ENCODE measurements around the gene TNN.

The TNN gene

DNA sequence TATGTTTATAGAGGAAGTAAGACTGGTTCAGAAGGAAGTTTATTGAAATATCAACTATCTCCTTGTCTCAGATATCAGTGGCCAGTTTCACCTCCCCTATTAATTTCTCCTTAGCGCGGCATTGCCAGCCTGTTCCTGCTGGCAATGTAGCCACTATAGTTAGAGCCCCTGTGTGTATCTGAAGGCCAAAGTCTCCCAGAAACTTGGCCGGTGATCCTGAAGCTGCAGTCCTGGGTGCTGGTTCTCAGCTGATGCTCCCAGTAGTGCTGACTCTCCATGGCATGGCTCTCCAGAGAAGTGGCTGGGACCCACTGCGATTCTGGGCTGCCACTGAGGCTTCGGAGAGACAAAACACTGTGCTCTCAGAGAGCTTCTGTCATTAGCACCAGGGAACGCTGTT lies 59.9 kb downstream of the TNN start:
- H3K9ac ChIP-seq (ENCODE audit: low read depth in 1 of 2, low read length in 2 of 2) = no peak overlapping the region
- H3K9me3 ChIP-seq (ENCODE audit: control insufficient read depth in 2 of 2, low read length in 2 of 2) = no peaks in the 10 kb centered on the region
- peaks cover 2 to 4% of the 10 kb centered on the region in 2 donors for H3K4me1 ChIP-seq (ENCODE audit: control insufficient read depth in 2 of 2, insufficient read depth in 2 of 2, low read length in 2 of 2)
- H3K27ac ChIP-seq (ENCODE audit: low read depth in 2 of 2, low read length in 2 of 2) = no peak overlapping the region
- H3K36me3 ChIP-seq (ENCODE audit: control insufficient read depth in 2 of 2, insufficient read depth in 2 of 2, low read length in 2 of 2) = no peaks in the 10 kb centered on the region
- no peak overlapping the region for H3K4me3 ChIP-seq (ENCODE audit: low read length in 2 of 2)
- H3K27me3 ChIP-seq (ENCODE audit: control insufficient read depth in 2 of 2, insufficient read depth in 2 of 2, low read length in 2 of 2) = no peaks in the 10 kb centered on the region

DNA sequence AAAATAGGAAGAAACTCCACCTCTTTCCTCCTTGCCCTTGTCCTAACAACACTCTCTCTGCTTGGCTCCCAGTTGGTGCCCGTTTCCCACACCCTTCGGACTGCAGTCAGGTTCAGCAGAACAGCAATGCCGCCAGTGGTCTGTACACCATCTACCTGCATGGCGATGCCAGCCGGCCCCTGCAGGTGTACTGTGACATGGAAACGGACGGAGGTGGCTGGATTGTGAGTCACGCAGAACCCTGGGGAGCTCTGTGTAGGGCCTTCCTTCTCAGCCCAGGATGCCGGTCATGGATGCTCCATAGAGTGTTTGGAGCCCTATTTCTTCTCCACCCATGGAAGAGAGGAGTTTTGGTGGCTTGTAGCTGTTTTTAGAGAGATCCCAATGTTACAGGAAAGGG lies 60.9 kb downstream of the TNN start:
- Histone ChIP-seq H3K9ac (ENCODE audit: low read depth in 1 of 2, low read length in 2 of 2) (no peak overlapping the region), H3K27me3 (ENCODE audit: control insufficient read depth in 2 of 2, insufficient read depth in 2 of 2, low read length in 2 of 2) (no peaks in the 10 kb centered on the region), H3K4me1 (ENCODE audit: control insufficient read depth in 2 of 2, insufficient read depth in 2 of 2, low read length in 2 of 2) (peaks cover 2 to 4% of the 10 kb centered on the region in 2 donors), H3K27ac (ENCODE audit: low read depth in 2 of 2, low read length in 2 of 2) (no peak overlapping the region), H3K4me3 (ENCODE audit: low read length in 2 of 2) (no peak overlapping the region), H3K9me3 (ENCODE audit: control insufficient read depth in 2 of 2, low read length in 2 of 2) (no peaks in the 10 kb centered on the region), H3K36me3 (ENCODE audit: control insufficient read depth in 2 of 2, insufficient read depth in 2 of 2, low read length in 2 of 2) (no peaks in the 10 kb centered on the region)

DNA sequence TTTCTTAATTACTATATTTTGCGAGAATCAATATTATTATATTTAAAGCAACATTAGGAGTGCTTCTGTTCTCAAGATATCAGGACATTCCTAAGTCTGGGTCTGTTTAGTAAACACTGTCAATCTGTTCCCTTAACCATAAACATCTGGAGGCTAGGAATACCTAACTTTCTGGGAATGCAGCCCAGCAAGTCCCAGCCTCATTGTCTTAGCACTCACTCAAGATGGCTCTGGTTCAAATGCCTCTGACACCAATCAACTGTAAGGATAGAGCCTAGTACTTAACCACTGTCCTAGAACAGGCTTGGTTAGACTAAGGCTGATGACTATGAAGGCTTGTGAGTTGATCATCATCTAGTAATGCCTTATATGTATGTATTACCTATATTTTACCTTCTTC lies 61.5 kb downstream of the TNN start:
- no peaks in the 10 kb centered on the region for H3K36me3 ChIP-seq (ENCODE audit: control insufficient read depth in 2 of 2, insufficient read depth in 2 of 2, low read length in 2 of 2)
- H3K4me3 ChIP-seq (ENCODE audit: low read length in 2 of 2) = no peak overlapping the region
- peak overlapping the region; percentile 53 to 65 for H3K27ac ChIP-seq (ENCODE audit: low read depth in 2 of 2, low read length in 2 of 2)
- H3K9ac ChIP-seq (ENCODE audit: low read depth in 1 of 2, low read length in 2 of 2) = no peak overlapping the region
- peaks cover 2 to 4% of the 10 kb centered on the region in 2 donors for H3K4me1 ChIP-seq (ENCODE audit: control insufficient read depth in 2 of 2, insufficient read depth in 2 of 2, low read length in 2 of 2)
- H3K27me3 ChIP-seq (ENCODE audit: control insufficient read depth in 2 of 2, insufficient read depth in 2 of 2, low read length in 2 of 2) = no peaks in the 10 kb centered on the region
- H3K9me3 ChIP-seq (ENCODE audit: control insufficient read depth in 2 of 2, low read length in 2 of 2) = no peaks in the 10 kb centered on the region

DNA sequence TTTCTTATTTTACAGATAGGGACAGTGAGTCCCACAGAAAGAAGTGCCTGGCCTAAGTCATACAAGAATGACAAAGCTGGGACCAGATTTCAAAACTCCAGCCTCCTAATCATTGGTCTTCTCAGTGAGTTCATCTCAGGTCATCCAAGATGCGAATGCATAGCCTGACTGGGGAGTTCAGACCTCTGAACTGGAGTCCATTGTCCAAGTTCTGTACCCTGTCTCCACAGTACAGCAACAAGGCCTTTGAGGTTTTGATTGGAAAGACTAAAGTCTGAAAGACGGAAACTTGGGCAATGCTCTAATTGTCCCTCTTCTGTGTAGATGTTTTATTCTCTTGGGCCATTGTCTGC lies 62.0 kb downstream of the TNN start:
- no peak overlapping the region for H3K9ac ChIP-seq (ENCODE audit: low read depth in 1 of 2, low read length in 2 of 2)
- peak overlapping the region; percentile 53 to 65 for H3K27ac ChIP-seq (ENCODE audit: low read depth in 2 of 2, low read length in 2 of 2)
- H3K27me3 ChIP-seq (ENCODE audit: control insufficient read depth in 2 of 2, insufficient read depth in 2 of 2, low read length in 2 of 2) = no peaks in the 10 kb centered on the region
- H3K4me1 ChIP-seq (ENCODE audit: control insufficient read depth in 2 of 2, insufficient read depth in 2 of 2, low read length in 2 of 2) = peaks cover 2 to 4% of the 10 kb centered on the region in 2 donors
- no peak overlapping the region for H3K4me3 ChIP-seq (ENCODE audit: low read length in 2 of 2)
- no peaks in the 10 kb centered on the region for H3K9me3 ChIP-seq (ENCODE audit: control insufficient read depth in 2 of 2, low read length in 2 of 2)
- no peaks in the 10 kb centered on the region for H3K36me3 ChIP-seq (ENCODE audit: control insufficient read depth in 2 of 2, insufficient read depth in 2 of 2, low read length in 2 of 2)

DNA sequence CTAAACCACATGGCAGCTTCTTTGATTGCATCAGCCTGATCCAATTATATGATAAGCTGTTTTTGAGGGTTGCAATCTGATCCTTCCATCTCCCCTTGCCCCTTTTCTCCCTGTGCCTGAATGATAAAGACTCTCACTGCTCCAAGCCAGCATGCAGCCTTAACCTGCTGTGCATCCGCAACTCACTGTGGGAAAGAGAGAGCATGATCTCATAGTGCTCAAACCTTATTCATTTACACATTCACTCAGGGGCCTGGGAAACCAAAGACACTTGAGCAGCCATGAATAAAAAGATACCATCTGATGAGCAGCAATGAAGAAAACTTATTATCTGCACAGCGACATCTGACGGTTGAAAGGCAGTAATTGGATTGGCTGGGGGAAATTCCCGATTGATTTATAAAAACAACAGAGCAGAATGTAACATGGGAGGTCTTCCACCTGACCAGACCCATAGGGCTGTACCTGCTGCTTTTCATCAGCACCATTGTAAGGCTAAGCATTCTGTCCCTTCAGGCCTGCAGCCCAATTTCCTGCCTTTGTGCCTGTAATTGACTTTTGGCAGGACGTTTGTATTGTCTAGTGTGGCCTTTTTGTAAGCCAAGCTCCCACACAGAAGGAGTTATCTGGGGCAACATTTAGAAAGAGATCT lies 62.5 kb downstream of the TNN start:
- Histone ChIP-seq H3K4me3 (ENCODE audit: low read length in 2 of 2) (peak overlapping the region in 1 of 2 donors; percentile 6), H3K27ac (ENCODE audit: low read depth in 2 of 2, low read length in 2 of 2) (peak overlapping the region; percentile 53 to 65), H3K27me3 (ENCODE audit: control insufficient read depth in 2 of 2, insufficient read depth in 2 of 2, low read length in 2 of 2) (no peaks in the 10 kb centered on the region), H3K4me1 (ENCODE audit: control insufficient read depth in 2 of 2, insufficient read depth in 2 of 2, low read length in 2 of 2) (peaks cover 2 to 4% of the 10 kb centered on the region in 2 donors), H3K9ac (ENCODE audit: low read depth in 1 of 2, low read length in 2 of 2) (no peak overlapping the region), H3K36me3 (ENCODE audit: control insufficient read depth in 2 of 2, insufficient read depth in 2 of 2, low read length in 2 of 2) (no peaks in the 10 kb centered on the region), H3K9me3 (ENCODE audit: control insufficient read depth in 2 of 2, low read length in 2 of 2) (no peaks in the 10 kb centered on the region)

GRCh38 chr1:175130649-175131045 lies 63.0 kb downstream of the TNN start:
- H3K9ac ChIP-seq (ENCODE audit: low read depth in 1 of 2, low read length in 2 of 2) = no peak overlapping the region
- no peaks in the 10 kb centered on the region for H3K9me3 ChIP-seq (ENCODE audit: control insufficient read depth in 2 of 2, low read length in 2 of 2)
- no peaks in the 10 kb centered on the region for H3K36me3 ChIP-seq (ENCODE audit: control insufficient read depth in 2 of 2, insufficient read depth in 2 of 2, low read length in 2 of 2)
- H3K27me3 ChIP-seq (ENCODE audit: control insufficient read depth in 2 of 2, insufficient read depth in 2 of 2, low read length in 2 of 2) = no peaks in the 10 kb centered on the region
- H3K27ac ChIP-seq (ENCODE audit: low read depth in 2 of 2, low read length in 2 of 2) = peak overlapping the region; percentile 32 to 50
- no peak overlapping the region for H3K4me3 ChIP-seq (ENCODE audit: low read length in 2 of 2)
- H3K4me1 ChIP-seq (ENCODE audit: control insufficient read depth in 2 of 2, insufficient read depth in 2 of 2, low read length in 2 of 2) = peaks cover 2 to 4% of the 10 kb centered on the region in 2 donors

DNA sequence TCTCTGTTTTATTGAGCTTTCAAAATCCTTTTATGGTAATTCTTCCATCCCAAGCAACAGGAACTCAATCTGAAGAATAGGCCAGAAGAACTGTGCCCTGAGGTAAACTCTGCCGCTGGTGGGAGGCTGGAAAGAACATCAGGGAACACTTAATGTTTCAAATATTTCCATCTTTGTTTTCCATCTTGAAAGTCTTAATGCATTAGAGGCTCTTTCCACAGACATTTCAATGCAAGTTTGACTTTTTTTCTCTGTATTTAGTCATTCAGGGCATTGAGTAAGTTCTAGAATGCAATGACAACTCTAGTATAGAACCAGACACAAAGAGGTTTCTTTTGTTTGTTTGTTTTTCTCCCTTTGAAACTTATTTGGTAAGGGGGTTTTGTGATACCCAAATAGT lies 63.5 kb downstream of the TNN start:
- peaks cover 2 to 4% of the 10 kb centered on the region in 2 donors for H3K4me1 ChIP-seq (ENCODE audit: control insufficient read depth in 2 of 2, insufficient read depth in 2 of 2, low read length in 2 of 2)
- no peak overlapping the region for H3K9ac ChIP-seq (ENCODE audit: low read depth in 1 of 2, low read length in 2 of 2)
- peak overlapping the region in 1 of 2 donors; percentile 50 for H3K27ac ChIP-seq (ENCODE audit: low read depth in 2 of 2, low read length in 2 of 2)
- H3K9me3 ChIP-seq (ENCODE audit: control insufficient read depth in 2 of 2, low read length in 2 of 2) = no peaks in the 10 kb centered on the region
- H3K36me3 ChIP-seq (ENCODE audit: control insufficient read depth in 2 of 2, insufficient read depth in 2 of 2, low read length in 2 of 2) = no peaks in the 10 kb centered on the region
- no peaks in the 10 kb centered on the region for H3K27me3 ChIP-seq (ENCODE audit: control insufficient read depth in 2 of 2, insufficient read depth in 2 of 2, low read length in 2 of 2)
- no peak overlapping the region for H3K4me3 ChIP-seq (ENCODE audit: low read length in 2 of 2)

- H3K27ac ChIP-seq (ENCODE audit: low read depth in 2 of 2, low read length in 2 of 2) = peak overlapping the region; percentile 9 to 55
- no peak overlapping the region for H3K4me3 ChIP-seq (ENCODE audit: low read length in 2 of 2)
- H3K9ac ChIP-seq (ENCODE audit: low read depth in 1 of 2, low read length in 2 of 2) = no peak overlapping the region
- H3K4me1 ChIP-seq (ENCODE audit: control insufficient read depth in 2 of 2, insufficient read depth in 2 of 2, low read length in 2 of 2) = peaks cover 2 to 4% of the 10 kb centered on the region in 2 donors
- H3K36me3 ChIP-seq (ENCODE audit: control insufficient read depth in 2 of 2, insufficient read depth in 2 of 2, low read length in 2 of 2) = no peaks in the 10 kb centered on the region
- H3K27me3 ChIP-seq (ENCODE audit: control insufficient read depth in 2 of 2, insufficient read depth in 2 of 2, low read length in 2 of 2) = no peaks in the 10 kb centered on the region
- H3K9me3 ChIP-seq (ENCODE audit: control insufficient read depth in 2 of 2, low read length in 2 of 2) = no peaks in the 10 kb centered on the region
Observed at GRCh38 chr1:175132436-175132835, 64.8 kb downstream of the TNN start.

GRCh38 chr1:175133673-175134435 lies 66.2 kb downstream of the TNN start:
- H3K27me3 ChIP-seq (ENCODE audit: control insufficient read depth in 2 of 2, insufficient read depth in 2 of 2, low read length in 2 of 2) = no peaks in the 10 kb centered on the region
- no peak overlapping the region for H3K9ac ChIP-seq (ENCODE audit: low read depth in 1 of 2, low read length in 2 of 2)
- no peak overlapping the region for H3K4me3 ChIP-seq (ENCODE audit: low read length in 2 of 2)
- H3K9me3 ChIP-seq (ENCODE audit: control insufficient read depth in 2 of 2, low read length in 2 of 2) = no peaks in the 10 kb centered on the region
- H3K36me3 ChIP-seq (ENCODE audit: control insufficient read depth in 2 of 2, insufficient read depth in 2 of 2, low read length in 2 of 2) = no peaks in the 10 kb centered on the region
- H3K4me1 ChIP-seq (ENCODE audit: control insufficient read depth in 2 of 2, insufficient read depth in 2 of 2, low read length in 2 of 2) = peaks cover 2 to 4% of the 10 kb centered on the region in 2 donors
- no peak overlapping the region for H3K27ac ChIP-seq (ENCODE audit: low read depth in 2 of 2, low read length in 2 of 2)

- Histone ChIP-seq H3K9me3 (ENCODE audit: control insufficient read depth in 2 of 2, low read length in 2 of 2) (no peaks in the 10 kb centered on the region), H3K27me3 (ENCODE audit: control insufficient read depth in 2 of 2, insufficient read depth in 2 of 2, low read length in 2 of 2) (no peaks in the 10 kb centered on the region), H3K4me1 (ENCODE audit: control insufficient read depth in 2 of 2, insufficient read depth in 2 of 2, low read length in 2 of 2) (peaks cover 2 to 4% of the 10 kb centered on the region in 2 donors), H3K27ac (ENCODE audit: low read depth in 2 of 2, low read length in 2 of 2) (no peak overlapping the region), H3K36me3 (ENCODE audit: control insufficient read depth in 2 of 2, insufficient read depth in 2 of 2, low read length in 2 of 2) (no peaks in the 10 kb centered on the region), H3K4me3 (ENCODE audit: low read length in 2 of 2) (no peak overlapping the region), H3K9ac (ENCODE audit: low read depth in 1 of 2, low read length in 2 of 2) (no peak overlapping the region)
Observed at GRCh38 chr1:175134500-175134899, 66.9 kb downstream of the TNN start.
